ENCODE data around the gene VIPAS39.

VIPAS39 gene

GRCh38 chr14:77489041-77489440, 31.6 kb upstream of the VIPAS39 start:
- H3F3A ChIP-seq (ENCODE audit: insufficient read depth, low read length): no peaks in the 10 kb centered on the region
- no peaks in the 10 kb centered on the region for H3K36me3 ChIP-seq (replicated peaks; ENCODE audit: insufficient read depth, low read length)
- no peaks in the 10 kb centered on the region for H3K9me3 ChIP-seq (replicated peaks; ENCODE audit: insufficient read depth, low read length)
- no peak overlapping the region for H3K9ac ChIP-seq (ENCODE audit: low read length)
- no peak overlapping the region for H3K27ac ChIP-seq (ENCODE audit: low read length)
- no peaks in the 10 kb centered on the region for H3K9me2 ChIP-seq (replicated peaks; ENCODE audit: insufficient read depth, low read length)
- no peak for TF ChIP-seq EZH2phosphoT487 (IDR thresholded peaks at IDR 0.05; ENCODE audit: low read length)
- no peak for TF ChIP-seq CTCF (IDR thresholded peaks at IDR 0.05; ENCODE audit: low read length)
- TF ChIP-seq EZH2 (optimal IDR thresholded peaks at IDR 0.05; ENCODE audit: low read depth, low read length): no peak
- H4K20me1 ChIP-seq (ENCODE audit: insufficient read depth, low read length): no peaks in the 10 kb centered on the region
- no peaks in the 10 kb centered on the region for H3K27me3 ChIP-seq (replicated peaks; ENCODE audit: insufficient read depth, low read length)
- H3K4me3 ChIP-seq (ENCODE audit: low read length): no peak overlapping the region
- H3K4me2 ChIP-seq (ENCODE audit: low read depth, low read length): no peak overlapping the region
- H3K4me1 ChIP-seq (ENCODE audit: low read length): no peaks in the 10 kb centered on the region
- DNase-seq: no peak
- H3K79me2 ChIP-seq (ENCODE audit: low read length): no peaks in the 10 kb centered on the region
- no peak overlapping the region for H2AFZ ChIP-seq (ENCODE audit: low read length)

GRCh38 chr14:77488558-77488957, 31.2 kb upstream of the VIPAS39 start:
- no peak for TF ChIP-seq CTCF (IDR thresholded peaks at IDR 0.05; ENCODE audit: low read length)
- TF ChIP-seq EZH2phosphoT487 (IDR thresholded peaks at IDR 0.05; ENCODE audit: low read length): no peak
- TF ChIP-seq EZH2 (optimal IDR thresholded peaks at IDR 0.05; ENCODE audit: low read depth, low read length): no peak

GRCh38 chr14:77485901-77486678, 28.7 kb upstream of the VIPAS39 start:
- Histone ChIP-seq H3K27me3 (replicated peaks; ENCODE audit: insufficient read depth, low read length) (no peaks in the 10 kb centered on the region), H3K9me3 (replicated peaks; ENCODE audit: insufficient read depth, low read length) (no peaks in the 10 kb centered on the region), H3K4me1 (ENCODE audit: low read length) (no peaks in the 10 kb centered on the region), H3K9ac (ENCODE audit: low read length) (no peak overlapping the region), H3K79me2 (ENCODE audit: low read length) (no peaks in the 10 kb centered on the region), H3K36me3 (replicated peaks; ENCODE audit: insufficient read depth, low read length) (no peaks in the 10 kb centered on the region), H3K4me2 (ENCODE audit: low read depth, low read length) (no peak overlapping the region), H2AFZ (ENCODE audit: low read length) (no peak overlapping the region), H3F3A (ENCODE audit: insufficient read depth, low read length) (no peaks in the 10 kb centered on the region), H4K20me1 (ENCODE audit: insufficient read depth, low read length) (no peaks in the 10 kb centered on the region), H3K4me3 (ENCODE audit: low read length) (no peak overlapping the region), H3K27ac (ENCODE audit: low read length) (no peak overlapping the region), H3K9me2 (replicated peaks; ENCODE audit: insufficient read depth, low read length) (no peaks in the 10 kb centered on the region)
- TF ChIP-seq EZH2 (optimal IDR thresholded peaks at IDR 0.05; ENCODE audit: low read depth, low read length): no peak
- TF ChIP-seq CTCF (IDR thresholded peaks at IDR 0.05; ENCODE audit: low read length): no peak
- TF ChIP-seq EZH2phosphoT487 (IDR thresholded peaks at IDR 0.05; ENCODE audit: low read length): no peak
- DNase-seq: no peak

More at GRCh38 chr14:77488558-77488957, 31.2 kb upstream of the VIPAS39 start:
- no peak overlapping the region for H3K4me2 ChIP-seq (ENCODE audit: low read depth, low read length)
- H3K4me1 ChIP-seq (ENCODE audit: low read length): no peaks in the 10 kb centered on the region
- H3K36me3 ChIP-seq (replicated peaks; ENCODE audit: insufficient read depth, low read length): no peaks in the 10 kb centered on the region
- no peak overlapping the region for H3K9ac ChIP-seq (ENCODE audit: low read length)
- no peaks in the 10 kb centered on the region for H4K20me1 ChIP-seq (ENCODE audit: insufficient read depth, low read length)
- H3K27me3 ChIP-seq (replicated peaks; ENCODE audit: insufficient read depth, low read length): no peaks in the 10 kb centered on the region
- H3K9me3 ChIP-seq (replicated peaks; ENCODE audit: insufficient read depth, low read length): no peaks in the 10 kb centered on the region
- H3K4me3 ChIP-seq (ENCODE audit: low read length): no peak overlapping the region
- no peaks in the 10 kb centered on the region for H3F3A ChIP-seq (ENCODE audit: insufficient read depth, low read length)
- H2AFZ ChIP-seq (ENCODE audit: low read length): no peak overlapping the region
- H3K9me2 ChIP-seq (replicated peaks; ENCODE audit: insufficient read depth, low read length): no peaks in the 10 kb centered on the region
- DNase-seq: no peak
- H3K27ac ChIP-seq (ENCODE audit: low read length): no peak overlapping the region
- no peaks in the 10 kb centered on the region for H3K79me2 ChIP-seq (ENCODE audit: low read length)

Data from MM.1S (cell line).